GM19324 (cell line): ENCODE results near the gene RIPOR2.
A peak's percentile ranks its signal among the peaks of the same experiment; 100 is the strongest.
"Not testable (repeated sequence)": the region's sequence is repeated elsewhere in the genome, so short reads cannot be mapped to it uniquely, and the experiment has no call there.

Experiments
- ATAC-seq: cut with Tn5 transposase; IDR thresholded peaks from one replicate; pipeline ENCODE4 v1.9.1; 2021; ENCODE audit warnings: mild to moderate bottlenecking, moderate library complexity; ENCODE audit not compliant: unreplicated experiment, low FRiP score

RIPOR2 gene

GRCh38 chr6:24926647-24927046, 9.1 kb downstream of the RIPOR2 start:
- not testable (repeated sequence) for ATAC-seq

DNA sequence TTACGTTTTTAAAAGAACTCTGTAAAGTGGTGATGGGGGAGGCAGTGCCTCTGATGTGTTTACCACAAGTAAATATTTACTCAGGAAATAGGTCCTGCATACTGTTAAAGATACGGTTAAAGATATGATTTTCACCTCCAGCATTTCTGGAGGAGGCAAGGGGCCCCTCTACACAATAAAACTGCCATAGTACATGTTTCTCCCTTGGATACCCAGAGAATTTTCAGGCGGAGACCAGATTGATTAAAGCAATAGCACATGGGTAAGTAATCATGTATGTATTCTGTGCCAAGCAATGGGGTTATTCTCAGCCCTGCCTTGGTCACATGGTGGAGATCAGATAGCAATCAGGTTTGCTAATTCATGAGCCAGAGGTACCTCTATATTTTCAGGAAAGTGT, 9.6 kb downstream of the RIPOR2 start:
- ATAC-seq = no peak

DNA sequence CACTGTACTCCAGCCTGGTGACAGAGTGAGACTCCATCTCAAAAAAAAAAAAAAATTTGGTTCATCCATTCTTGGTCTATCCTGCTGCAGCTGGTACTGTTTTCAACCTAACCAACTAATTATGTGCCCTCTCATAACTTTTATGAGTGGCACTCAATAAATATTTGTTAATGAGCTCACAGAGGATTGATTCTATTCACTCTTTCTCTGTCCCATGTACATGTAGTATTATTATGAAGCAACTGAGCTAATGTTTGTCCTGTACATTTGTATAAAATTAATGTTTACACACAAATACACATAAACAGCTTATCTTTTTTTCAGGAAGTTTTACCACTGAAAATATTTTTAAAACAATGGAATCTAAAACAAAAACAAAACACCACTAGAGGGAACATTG, 10.1 kb downstream of the RIPOR2 start:
- no peak for ATAC-seq

- no peak for ATAC-seq
These were observed 11.0 kb downstream of the RIPOR2 start for GRCh38 chr6:24924580-24925356.

DNA sequence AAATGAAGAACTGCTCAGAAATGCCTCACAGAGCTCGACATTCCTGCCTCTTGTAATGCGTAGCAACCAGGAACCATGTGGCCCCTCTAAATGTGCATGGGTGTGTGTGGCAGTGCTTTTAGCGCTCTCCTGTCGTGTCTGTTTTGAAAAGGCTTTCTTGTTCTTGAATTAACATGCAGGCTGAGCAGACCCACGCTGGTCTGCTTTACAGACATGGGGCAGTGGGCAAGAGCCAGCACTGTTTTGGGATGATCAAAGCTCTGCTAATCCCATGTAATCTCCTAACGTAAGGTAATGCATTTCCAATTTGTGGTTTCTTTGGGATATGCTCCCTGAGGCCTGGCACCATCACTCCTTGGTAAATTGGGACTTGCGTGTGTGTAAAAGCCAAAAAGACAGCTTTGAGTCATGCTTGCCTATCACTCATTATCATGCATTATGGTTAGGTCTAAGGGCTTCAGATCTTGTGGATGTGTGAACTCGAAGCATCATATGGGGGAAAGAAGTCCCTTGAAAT, 11.8 kb downstream of the RIPOR2 start:
- ATAC-seq = no peak

DNA sequence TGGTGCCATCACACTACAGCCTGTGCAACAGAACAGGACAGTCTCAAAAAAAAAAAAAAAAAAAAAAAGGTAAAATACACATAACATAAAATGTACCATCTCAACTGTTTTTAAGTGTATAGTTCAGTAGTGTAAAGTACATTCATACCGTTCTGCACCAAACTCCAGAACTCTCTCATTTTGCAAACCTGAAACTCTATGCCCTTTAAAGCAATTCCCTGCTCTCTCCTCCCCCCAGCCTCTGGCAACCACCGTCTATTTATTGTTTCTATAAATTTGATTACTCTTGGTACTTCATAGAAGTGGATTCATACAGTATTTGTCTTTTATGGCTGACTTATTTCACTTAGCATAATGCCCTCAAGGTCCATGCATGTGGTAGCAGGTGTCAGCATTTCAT, 12.9 kb downstream of the RIPOR2 start:
- ATAC-seq = no peak

DNA sequence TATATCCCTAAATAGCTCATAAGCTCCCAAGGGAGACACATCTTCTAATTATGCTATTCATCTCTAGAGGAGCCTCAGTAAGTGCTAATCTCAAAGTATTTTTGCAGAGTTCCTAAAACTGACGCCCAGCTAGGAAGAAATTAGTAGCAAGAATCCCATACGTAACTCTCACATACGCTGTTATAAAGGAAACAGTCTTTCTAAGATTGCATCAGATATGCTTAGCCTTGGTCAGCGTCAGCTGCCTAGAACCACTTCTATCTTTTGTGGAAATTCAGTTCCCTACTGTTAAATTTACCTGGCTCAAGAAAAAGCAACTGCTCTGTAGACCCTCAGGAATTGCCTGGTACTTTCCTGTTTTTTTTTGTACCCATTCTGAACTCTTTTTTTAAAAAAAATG, 13.6 kb downstream of the RIPOR2 start:
- ATAC-seq = no peak

DNA sequence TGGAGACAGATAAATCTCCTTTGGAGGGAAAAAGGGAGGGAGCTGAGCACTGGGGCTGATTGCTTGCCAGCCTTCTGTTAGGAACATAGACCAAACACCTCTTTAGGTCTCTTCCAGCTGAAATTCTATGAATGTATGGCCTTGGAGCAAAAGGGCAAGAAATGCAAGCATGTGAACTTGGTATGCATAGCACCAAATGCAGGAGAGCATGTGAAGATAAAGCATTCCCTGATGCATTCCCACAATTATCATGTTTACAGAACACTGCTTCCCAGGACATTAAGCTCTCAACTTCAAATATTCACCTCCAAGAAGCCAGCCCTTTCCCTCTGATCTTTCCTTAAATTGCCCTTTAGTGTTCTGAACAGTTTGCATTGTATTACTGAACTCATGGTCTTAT, 15.6 kb downstream of the RIPOR2 start:
- ATAC-seq = no peak

- ATAC-seq = no peak
These were observed 16.5 kb downstream of the RIPOR2 start for GRCh38 chr6:24919056-24919892.

GRCh38 chr6:24918641-24919055, 17.1 kb downstream of the RIPOR2 start:
- no peak for ATAC-seq

DNA sequence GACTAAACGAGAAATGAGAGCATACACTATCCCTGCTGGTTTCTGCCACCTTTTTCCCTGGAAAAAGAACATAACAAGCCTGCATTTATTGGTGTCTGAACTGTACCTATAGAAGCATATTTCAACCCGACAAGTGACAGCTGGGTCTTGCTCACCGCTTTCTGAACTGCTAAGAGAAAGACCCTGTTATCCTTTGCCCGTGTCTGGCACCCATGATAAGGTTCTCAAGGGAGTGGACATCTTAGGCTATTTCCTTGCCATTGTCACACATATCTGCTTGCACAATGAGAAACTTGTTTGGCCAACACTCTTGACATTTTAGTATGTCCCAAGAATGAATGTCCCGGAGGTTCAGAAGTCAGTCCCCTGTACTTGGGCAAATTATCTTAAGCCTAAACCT, 19.3 kb downstream of the RIPOR2 start:
- ATAC-seq = no peak

DNA sequence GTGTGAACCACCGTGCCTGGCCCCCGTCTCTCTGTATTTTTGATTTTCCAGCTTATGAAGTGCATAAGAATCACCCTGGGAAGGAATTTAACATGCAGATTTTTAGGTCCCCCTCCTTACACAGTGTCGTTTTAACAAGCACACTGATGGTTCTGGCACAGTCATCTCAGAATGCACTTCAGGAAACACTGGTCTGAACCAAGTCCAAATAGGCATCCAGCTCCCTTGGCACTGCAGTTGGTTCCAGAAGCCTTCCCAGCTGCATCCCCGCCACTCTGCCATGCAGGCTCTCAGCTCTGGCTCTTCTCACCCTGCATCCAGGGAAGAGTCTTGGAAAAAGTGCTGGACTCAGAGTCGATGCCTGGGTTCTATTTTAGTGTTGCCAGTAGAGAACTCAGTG, 20.1 kb downstream of the RIPOR2 start:
- ATAC-seq = no peak

DNA sequence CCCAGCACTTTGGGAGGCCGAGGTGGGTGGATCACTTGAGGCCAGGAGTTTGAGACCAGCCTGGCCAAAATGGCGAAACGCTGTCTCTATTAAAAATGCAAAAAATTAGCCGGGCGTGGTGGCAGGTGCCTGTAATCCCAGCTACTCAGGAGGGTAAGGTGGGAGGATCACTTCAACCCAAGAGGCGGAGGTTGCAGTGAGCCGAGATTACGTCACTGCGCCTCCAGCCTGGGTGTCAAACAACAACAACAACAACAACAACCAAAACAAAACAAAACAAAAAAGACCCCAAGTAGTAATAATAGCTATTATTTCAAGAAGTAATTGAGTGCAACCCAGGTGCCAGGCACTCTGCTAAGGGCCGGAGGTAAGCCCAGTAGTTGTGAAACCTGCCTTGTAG, 21.7 kb downstream of the RIPOR2 start:
- not testable (repeated sequence) for ATAC-seq

GRCh38 chr6:24911796-24912382, 23.9 kb downstream of the RIPOR2 start:
- ATAC-seq = no peak

DNA sequence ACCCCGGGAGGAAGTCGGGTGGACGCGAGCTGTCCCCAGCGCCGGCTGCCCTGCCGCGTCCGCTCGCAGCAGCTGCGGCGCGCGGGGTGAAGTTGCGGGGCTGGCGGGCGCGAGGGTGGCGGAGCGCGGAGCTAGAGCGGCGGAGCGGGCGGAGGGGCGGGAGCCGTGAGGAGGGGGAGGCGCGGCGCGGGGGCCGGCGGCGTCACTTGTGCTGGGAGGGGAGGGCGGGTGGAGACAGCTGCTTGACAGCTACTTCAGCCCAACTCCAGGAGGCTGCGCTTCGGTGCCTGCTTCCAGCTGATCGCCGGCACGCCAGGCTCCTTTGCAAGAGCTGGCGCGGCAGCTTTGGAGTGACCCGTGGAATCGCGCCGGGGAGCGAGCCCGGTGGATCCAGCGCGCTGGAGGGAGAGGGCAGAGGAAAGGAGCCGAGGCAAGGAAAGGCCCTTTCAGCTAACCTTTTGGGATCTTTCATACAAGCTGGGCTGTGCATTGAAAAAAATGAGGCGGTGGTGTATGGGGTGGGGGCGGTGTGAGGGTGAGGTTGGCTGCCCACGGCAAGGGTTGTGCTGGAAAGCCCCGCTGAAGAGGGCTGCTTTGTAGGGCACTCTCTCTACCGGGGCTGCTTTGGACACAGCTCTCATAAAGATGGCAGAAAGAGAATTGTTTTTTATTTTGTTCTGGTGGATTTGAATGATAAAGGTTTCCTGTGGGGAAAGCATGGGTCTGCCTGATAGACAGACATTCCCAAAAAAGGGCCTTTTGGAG, 24.6 kb downstream of the RIPOR2 start:
- peak; percentile 19 for ATAC-seq

- ATAC-seq = peak; percentile 53
These were observed 25.3 kb downstream of the RIPOR2 start for GRCh38 chr6:24910331-24910960.

GRCh38 chr6:24909241-24910216, 26.2 kb downstream of the RIPOR2 start:
- no peak for ATAC-seq

GRCh38 chr6:24908650-24909035, 27.1 kb downstream of the RIPOR2 start:
- no peak for ATAC-seq
